ENCODE results near the gene SMC4.
A peak's percentile ranks its signal among the peaks of the same experiment; 100 is the strongest.
"Not testable (repeated sequence)": the region's sequence is repeated elsewhere in the genome, so short reads cannot be mapped to it uniquely, and the experiment has no call there.

Gene SMC4

DNA sequence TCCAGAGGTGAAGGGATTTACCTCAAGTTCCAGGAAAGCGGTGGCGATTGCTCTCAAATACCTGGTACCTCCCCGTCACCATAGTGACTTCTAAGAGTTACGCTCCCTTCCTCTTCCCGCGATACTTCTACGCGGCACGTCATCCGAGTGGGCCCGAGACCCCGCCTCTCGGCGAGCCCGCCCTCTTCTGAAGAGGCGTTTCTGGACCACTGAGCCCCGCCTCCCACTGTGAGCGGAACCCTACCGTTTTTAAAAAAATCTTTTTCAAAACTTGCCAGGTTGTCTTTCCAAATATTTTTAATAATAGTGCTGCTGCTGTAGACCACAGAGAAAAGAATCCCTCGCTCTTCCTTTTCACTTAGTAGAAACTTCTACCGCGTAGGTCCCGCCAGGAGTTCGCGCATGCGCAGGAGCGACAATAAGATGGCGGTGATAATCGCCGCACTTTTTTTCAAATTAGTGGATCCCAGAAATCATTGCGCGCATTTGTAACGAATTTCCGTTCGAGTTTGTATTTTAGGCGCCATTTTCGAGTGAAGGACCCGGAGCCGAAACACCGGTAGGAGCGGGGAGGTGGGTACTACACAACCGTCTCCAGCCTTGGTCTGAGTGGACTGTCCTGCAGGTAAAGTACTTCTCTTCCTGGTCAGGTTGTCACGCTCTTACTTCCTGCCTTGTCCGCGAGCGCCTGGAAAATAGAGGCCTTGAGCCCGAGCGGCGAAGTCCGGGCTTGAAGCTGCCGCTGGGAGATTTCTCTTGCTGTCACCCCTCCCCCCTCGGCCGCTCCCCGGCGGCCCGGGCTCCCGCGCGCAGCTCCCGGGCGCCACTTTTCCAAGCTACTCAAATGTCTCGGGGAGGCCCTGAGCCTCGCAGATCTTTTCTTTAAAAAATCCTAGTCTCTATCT, at the start of gene SMC4, which contains the start of gene IFT80:
SMC4 (plus strand) TSS at position 526 of the 905 bp plus-strand sequence. CDS start 1,177 bp downstream, outside the sequence.
IFT80 (minus strand) TSS at position 101 of the 905 bp plus-strand sequence. CDS start 14,625 bp downstream, outside the sequence.
- H3K27me3 Mint-ChIP-seq, result peaks cover 18% of the 10 kb centered on the region
- H3K4me3 Mint-ChIP-seq, result peak within 1 kb of the TSS; percentile 96

DNA sequence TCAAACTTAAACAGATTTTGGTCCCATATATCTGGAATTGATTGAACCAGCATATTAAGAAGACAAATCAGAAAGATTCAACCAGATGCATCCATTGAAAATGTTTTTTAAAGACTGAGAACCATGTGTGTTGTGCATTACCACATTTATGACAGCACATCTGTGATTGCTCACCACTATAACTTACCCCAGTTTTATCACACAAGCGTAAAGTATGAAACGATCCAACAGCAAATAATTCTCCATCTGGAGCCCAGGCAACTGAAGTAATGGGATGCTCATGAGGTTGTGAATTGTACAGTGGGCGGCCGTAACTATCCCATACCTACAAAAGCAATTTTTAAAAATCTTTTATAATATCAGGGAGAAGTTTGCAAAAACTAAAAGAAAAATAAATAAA, 43.6 kb upstream of the SMC4 start:
- peaks cover 49% of the 10 kb centered on the region for H3K36me3 Mint-ChIP-seq
- H3K4me3 Mint-ChIP-seq, result no peak overlapping the region
- H3K27ac Mint-ChIP-seq, result no peak overlapping the region
- no peaks in the 10 kb centered on the region for H3K4me1 Mint-ChIP-seq
- H3K9me3 Mint-ChIP-seq, result no peaks in the 10 kb centered on the region
- no peaks in the 10 kb centered on the region for H3K27me3 Mint-ChIP-seq
- no peak for ATAC-seq

More for the DNA sequence above, at the start of gene SMC4, which contains the start of gene IFT80:
- H3K36me3 Mint-ChIP-seq, result peaks cover 25% of the 10 kb centered on the region
- peak within 1 kb of the TSS; percentile 93 for H3K27ac Mint-ChIP-seq
- no peaks in the 10 kb centered on the region for H3K9me3 Mint-ChIP-seq
- ATAC-seq, result peak; percentile 100
- H3K4me1 Mint-ChIP-seq, result peaks cover 46% of the 10 kb centered on the region

- peaks cover 76% of the 10 kb centered on the region for H3K36me3 Mint-ChIP-seq
- H3K4me1 Mint-ChIP-seq, H3K4me3 Mint-ChIP-seq, ATAC-seq, H3K9me3 Mint-ChIP-seq, H3K27me3 Mint-ChIP-seq, H3K27ac Mint-ChIP-seq: not testable (repeated sequence)
Observed at GRCh38 chr3:160362896-160363295, 36.6 kb upstream of the SMC4 start.

DNA sequence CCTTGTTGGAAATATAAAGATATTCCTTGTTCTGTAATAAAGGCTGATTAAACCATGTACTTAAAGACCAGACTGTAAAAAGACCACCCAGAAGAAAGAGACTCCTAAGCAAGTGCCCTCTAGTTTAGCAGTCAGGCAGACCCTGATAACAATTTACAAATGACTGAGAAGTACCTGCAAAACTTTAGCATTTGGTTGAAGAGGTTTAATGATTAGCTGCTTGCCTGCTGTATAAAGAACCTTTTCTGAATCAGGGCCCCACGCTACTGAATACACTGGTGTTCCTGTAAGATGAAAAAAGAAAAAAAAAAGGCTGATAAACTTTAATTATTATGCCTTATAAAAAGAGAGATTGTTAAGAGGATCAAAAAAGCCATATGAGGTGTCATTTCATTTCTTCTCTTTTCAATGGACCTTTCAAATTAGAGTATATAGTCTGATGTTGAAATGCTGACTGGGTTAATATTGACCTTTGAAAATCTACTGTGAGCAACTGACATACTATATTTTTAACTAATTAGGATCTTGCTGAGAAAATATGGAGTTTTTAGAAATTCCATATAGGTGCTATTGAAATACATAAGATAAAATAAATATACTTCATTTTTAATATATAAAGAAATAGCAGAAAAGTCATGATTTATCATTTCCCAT, 33.5 kb upstream of the SMC4 start:
- Mint-ChIP-seq H3K36me3 (peaks cover 59% of the 10 kb centered on the region), H3K27me3 (no peaks in the 10 kb centered on the region), H3K4me3 (no peak overlapping the region), H3K27ac (no peak overlapping the region), H3K9me3 (no peaks in the 10 kb centered on the region), H3K4me1 (peaks cover 8% of the 10 kb centered on the region)
- ATAC-seq, result no peak

- no peaks in the 10 kb centered on the region for H3K27me3 Mint-ChIP-seq
- H3K27ac Mint-ChIP-seq, result no peak overlapping the region
- peaks cover 38% of the 10 kb centered on the region for H3K36me3 Mint-ChIP-seq
- peaks cover 13% of the 10 kb centered on the region for H3K4me1 Mint-ChIP-seq
- peak; percentile 78 for ATAC-seq
- H3K9me3 Mint-ChIP-seq, result no peaks in the 10 kb centered on the region
- no peak overlapping the region for H3K4me3 Mint-ChIP-seq
Observed at GRCh38 chr3:160368804-160369203, 30.6 kb upstream of the SMC4 start.

DNA sequence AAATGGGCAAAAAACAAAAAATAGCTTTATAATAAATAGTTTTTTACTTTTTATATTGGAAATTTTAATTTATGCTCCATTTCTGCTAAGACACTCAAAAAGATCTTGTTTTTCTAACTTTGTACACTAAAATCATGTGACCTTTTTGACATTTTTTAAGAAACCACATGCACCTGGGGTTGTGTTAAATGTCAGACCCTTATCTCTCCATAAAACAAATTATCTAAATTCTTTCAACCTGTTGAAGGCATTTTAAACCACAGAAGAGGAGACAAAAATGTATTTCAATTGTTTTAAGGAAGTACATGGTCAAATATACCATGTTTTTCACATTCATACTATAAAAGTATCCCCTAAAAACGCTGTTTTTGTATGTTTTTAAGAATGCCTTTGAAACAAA, 29.7 kb upstream of the SMC4 start:
- H3K4me1 Mint-ChIP-seq, result peaks cover 13% of the 10 kb centered on the region
- no peak overlapping the region for H3K4me3 Mint-ChIP-seq
- H3K27ac Mint-ChIP-seq, result no peak overlapping the region
- H3K27me3 Mint-ChIP-seq, result no peaks in the 10 kb centered on the region
- no peaks in the 10 kb centered on the region for H3K9me3 Mint-ChIP-seq
- peaks cover 39% of the 10 kb centered on the region for H3K36me3 Mint-ChIP-seq
- ATAC-seq, result no peak

DNA sequence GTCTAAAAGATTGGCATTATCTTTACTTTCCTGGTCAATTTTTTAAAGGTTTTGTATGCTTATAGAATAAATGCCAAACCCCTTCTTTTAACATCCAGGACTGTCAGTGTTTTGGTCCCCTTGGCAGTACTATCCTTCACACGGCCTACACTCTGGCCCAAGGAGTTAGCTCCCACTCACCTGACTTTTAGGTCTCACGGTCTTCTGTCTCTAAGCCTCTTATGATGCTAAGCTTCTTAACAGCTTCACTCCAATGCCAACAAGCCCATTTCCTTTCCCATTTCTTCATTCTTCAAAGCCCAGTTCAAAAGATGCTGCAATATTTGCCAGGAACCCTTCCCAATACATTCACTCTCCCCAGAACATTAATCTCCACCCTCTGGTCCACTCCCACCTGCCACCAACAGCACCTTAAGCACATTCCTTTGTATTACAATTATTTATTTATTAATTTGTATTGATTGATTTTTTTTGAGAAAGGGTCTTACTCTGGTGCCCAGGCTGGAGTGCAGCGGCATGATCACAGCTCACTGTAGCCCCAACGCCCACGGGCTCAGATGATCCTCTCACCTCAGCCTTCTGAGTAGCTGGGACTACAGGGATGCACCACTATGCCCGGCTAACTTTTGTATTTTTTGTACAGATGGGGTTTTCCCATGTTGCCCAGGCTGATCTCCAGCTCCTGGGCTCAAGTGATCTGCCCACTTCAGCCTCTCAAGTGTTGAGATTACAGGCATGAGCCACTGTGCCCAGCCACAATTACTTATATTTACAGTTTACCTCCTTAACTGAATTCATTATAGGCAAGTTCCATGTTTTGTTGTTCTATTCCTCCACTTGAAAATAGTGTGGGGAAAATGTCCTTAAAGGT, 28.2 kb upstream of the SMC4 start:
- peaks cover 33% of the 10 kb centered on the region for H3K36me3 Mint-ChIP-seq
- no peak overlapping the region for H3K27ac Mint-ChIP-seq
- no peaks in the 10 kb centered on the region for H3K9me3 Mint-ChIP-seq
- no peaks in the 10 kb centered on the region for H3K27me3 Mint-ChIP-seq
- H3K4me3 Mint-ChIP-seq, result no peak overlapping the region
- H3K4me1 Mint-ChIP-seq, result peaks cover 13% of the 10 kb centered on the region
- no peak for ATAC-seq

DNA sequence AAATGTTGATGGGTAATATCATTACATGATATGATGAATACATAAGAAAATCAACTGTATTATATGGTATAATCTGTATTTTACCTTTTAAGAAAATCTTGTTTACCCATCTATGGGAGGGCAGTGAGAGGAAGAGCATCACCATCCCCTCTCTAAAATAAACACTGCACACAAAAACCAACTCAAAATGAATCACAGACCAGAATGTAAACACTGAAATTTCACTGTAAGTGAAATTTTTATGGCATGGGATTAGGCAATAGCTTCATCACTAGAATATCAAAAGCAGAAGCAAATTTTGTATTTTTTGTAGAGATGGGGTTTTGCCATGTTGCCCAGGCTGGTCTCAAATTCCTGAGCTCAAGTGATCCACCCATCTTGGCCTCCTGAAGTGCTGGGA, 26.7 kb upstream of the SMC4 start:
- Mint-ChIP-seq H3K36me3 (peaks cover 29% of the 10 kb centered on the region), H3K4me3 (no peak overlapping the region), H3K27me3 (no peaks in the 10 kb centered on the region), H3K9me3 (no peaks in the 10 kb centered on the region), H3K4me1 (peaks cover 13% of the 10 kb centered on the region), H3K27ac (no peak overlapping the region)
- ATAC-seq, result no peak

- Mint-ChIP-seq H3K4me1 (peaks cover 13% of the 10 kb centered on the region), H3K4me3 (no peak overlapping the region), H3K36me3 (peaks cover 29% of the 10 kb centered on the region), H3K27ac (no peak overlapping the region), H3K27me3 (no peaks in the 10 kb centered on the region), H3K9me3 (no peaks in the 10 kb centered on the region)
- ATAC-seq, result no peak
Observed at GRCh38 chr3:160373655-160374054, 25.8 kb upstream of the SMC4 start.

DNA sequence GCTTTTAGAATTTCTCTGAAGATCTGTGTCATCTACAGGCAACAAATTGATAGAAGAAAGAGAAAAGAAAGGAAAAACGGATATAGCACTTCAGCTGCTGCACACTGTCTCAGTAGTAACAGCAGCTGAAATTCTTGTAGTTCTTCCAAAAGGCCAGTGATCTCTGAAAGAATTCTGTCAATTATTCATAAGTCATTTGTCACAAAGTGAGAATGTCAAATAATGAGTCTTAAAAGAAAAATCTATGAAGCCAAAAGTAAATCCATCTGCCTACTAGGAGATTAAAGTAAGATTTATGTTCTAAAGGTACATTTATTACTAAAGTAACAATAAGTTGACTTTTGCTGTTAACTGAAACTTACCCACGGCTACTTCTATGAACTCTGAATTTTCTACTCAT, 25.0 kb upstream of the SMC4 start:
- no peaks in the 10 kb centered on the region for H3K9me3 Mint-ChIP-seq
- peaks cover 34% of the 10 kb centered on the region for H3K36me3 Mint-ChIP-seq
- H3K27ac Mint-ChIP-seq, result no peak overlapping the region
- no peak overlapping the region for H3K4me3 Mint-ChIP-seq
- H3K27me3 Mint-ChIP-seq, result no peaks in the 10 kb centered on the region
- no peak for ATAC-seq
- peaks cover 13% of the 10 kb centered on the region for H3K4me1 Mint-ChIP-seq

DNA sequence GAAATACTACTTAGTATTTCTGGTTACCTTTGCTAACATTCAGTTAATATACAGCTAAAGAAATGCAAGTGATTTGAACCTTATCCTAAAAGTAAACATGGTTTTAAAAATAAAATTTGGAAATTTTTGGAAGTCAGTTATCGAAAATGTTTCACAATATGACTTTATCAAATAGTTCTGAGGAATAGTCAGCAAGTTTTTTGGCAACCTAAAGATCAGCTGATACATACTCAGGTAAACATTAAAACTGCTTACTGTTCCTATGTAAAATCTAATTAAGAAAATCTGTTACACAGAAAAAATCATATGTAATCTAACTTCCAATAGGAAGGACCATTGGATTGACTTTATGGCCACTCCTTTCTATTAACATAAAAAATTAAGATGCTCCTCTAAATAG, 24.5 kb upstream of the SMC4 start:
- Mint-ChIP-seq H3K9me3 (no peaks in the 10 kb centered on the region), H3K36me3 (peaks cover 38% of the 10 kb centered on the region), H3K27ac (no peak overlapping the region), H3K4me1 (peaks cover 13% of the 10 kb centered on the region), H3K4me3 (no peak overlapping the region), H3K27me3 (no peaks in the 10 kb centered on the region)
- ATAC-seq, result no peak

GRCh38 chr3:160376681-160377080, 22.8 kb upstream of the SMC4 start:
- no peaks in the 10 kb centered on the region for H3K4me1 Mint-ChIP-seq
- no peaks in the 10 kb centered on the region for H3K27me3 Mint-ChIP-seq
- no peaks in the 10 kb centered on the region for H3K9me3 Mint-ChIP-seq

DNA sequence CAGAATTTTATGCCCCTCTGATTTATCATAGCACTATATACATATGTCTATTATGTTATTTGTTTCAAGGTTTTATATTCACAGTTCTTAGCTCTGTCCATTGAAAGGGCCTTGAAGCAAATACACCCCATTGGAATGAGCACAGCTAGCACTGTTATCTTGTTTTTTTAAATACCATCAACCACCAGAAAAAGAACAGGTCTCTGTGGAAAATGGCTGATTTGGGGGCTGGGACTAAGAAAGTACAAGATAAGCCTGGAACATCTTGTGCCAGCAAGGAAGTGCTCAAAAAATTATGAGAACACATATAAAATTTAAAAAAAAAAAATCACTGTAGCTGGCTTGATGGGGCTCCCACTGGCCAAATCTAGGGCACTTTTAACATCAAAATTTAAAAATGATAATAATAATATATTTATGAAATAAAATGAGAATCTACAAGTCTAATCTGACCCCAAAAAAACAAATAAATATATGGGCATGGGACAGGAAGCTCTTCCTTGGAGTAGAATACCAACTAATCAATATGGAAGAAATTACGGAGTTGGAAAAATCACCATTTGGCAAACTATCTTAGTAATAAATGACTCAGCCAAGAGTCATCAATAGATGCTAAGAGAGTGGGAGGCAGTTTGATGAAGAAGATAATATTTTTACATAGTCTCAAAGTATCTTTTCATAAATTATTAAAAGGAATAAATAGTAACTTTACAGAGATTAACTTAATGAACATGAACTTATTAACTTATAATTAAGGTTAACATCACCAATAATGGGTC, 20.9 kb upstream of the SMC4 start:
- Mint-ChIP-seq H3K4me1 (no peaks in the 10 kb centered on the region), H3K27ac (no peak overlapping the region), H3K36me3 (peaks cover 37% of the 10 kb centered on the region), H3K27me3 (no peaks in the 10 kb centered on the region), H3K4me3 (no peak overlapping the region), H3K9me3 (no peaks in the 10 kb centered on the region)
- no peak for ATAC-seq

More at GRCh38 chr3:160376681-160377080, 22.8 kb upstream of the SMC4 start:
- Mint-ChIP-seq H3K27ac (no peak overlapping the region), H3K4me3 (no peak overlapping the region), H3K36me3 (peaks cover 31% of the 10 kb centered on the region)
- no peak for ATAC-seq

DNA sequence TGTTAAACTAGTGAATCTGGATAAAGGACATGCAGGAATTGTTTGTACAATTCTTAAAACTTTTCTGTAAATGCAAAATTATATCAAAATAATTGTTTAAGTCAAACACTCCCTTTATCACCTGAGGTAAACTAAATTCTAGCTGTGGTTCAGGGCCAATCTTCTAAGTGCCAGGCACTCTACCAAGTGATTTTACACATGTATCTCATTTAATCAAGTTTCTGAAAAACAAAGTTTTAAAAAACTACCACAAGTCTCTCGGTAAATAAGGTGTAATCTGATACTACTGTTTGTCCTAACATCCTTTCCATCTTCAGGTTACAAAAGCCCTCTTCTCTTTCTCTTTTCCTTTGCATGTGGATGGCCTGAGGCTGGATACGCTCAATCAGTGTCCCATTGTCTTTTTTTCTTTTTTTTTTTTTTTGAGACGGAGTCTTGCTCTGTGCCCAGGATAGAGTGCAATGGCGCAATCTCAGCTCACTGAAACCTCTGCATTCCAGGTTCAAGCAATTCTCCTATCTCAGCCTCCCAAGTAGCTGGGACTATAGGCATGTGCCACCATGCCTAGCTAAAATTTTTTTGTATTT, 19.7 kb upstream of the SMC4 start:
- no peak for ATAC-seq
- H3K4me1 Mint-ChIP-seq, result no peaks in the 10 kb centered on the region
- no peak overlapping the region for H3K27ac Mint-ChIP-seq
- H3K27me3 Mint-ChIP-seq, result no peaks in the 10 kb centered on the region
- no peak overlapping the region for H3K4me3 Mint-ChIP-seq
- H3K36me3 Mint-ChIP-seq, result peaks cover 26% of the 10 kb centered on the region
- no peaks in the 10 kb centered on the region for H3K9me3 Mint-ChIP-seq

Measured in stimulated activated memory B cell treated with anti-CD40 and anti-IgM and Interleukin-4, amounts not matched to agents 10 μg/mL and 1 μg/mL and 100 μg/mL, for 72 hours (primary cell).